Esophagus muscularis mucosa (tissue), 4 donors: ENCODE measurements around the gene TCTN1. TPM values are rescaled to one million over a fixed set of nuclear protein-coding genes. Genes with fewer than 3 reads are reported as not detected.

Source experiments
- DNase-seq: peaks from one replicate; pipeline ENCODE4 v3.0.0-alpha.2; 2017; ENCODE audit errors: extremely low spot score
- H3K27ac ChIP-seq, 4 donors: fragments of 200-600 bp; sonication (generic); replicated peaks in 1 of 4; 1 replicate in 3 of 4; 2 replicates in 1 of 4; pipeline ENCODE4 v1.5.1; 2016 to 2019; ENCODE audit warnings: mild to moderate bottlenecking in 1 of 4
- H3K27me3 ChIP-seq, 4 donors: fragments of 200-600 bp; sonication (generic); one replicate each; pipeline versions ENCODE4 v1.5.1 to v1.6.0; 2016 to 2019
- H3K36me3 ChIP-seq, 4 donors: fragments of 200-600 bp; sonication (generic); one replicate each; pipeline ENCODE4 v1.5.1; 2016 to 2019
- H3K4me1 ChIP-seq, 4 donors: fragments of 200-600 bp; sonication (generic); one replicate each; pipeline ENCODE4 v1.5.1; 2016 to 2019
- H3K4me3 ChIP-seq, 4 donors: fragments of 200-600 bp; sonication (generic); 1 replicate in 2 of 4; 2 replicates in 2 of 4; pipeline ENCODE4 v1.5.1; 2016 to 2019; ENCODE audit warnings: mild to moderate bottlenecking in 4 of 4, moderate library complexity in 1 of 4
- H3K9me3 ChIP-seq, 4 donors: fragments of 200-600 bp; sonication (generic); 1 replicate in 3 of 4; 2 replicates in 1 of 4; pipeline ENCODE4 v1.5.1; 2016 to 2019
- CTCF ChIP-seq, 3 experiments: fragments of 200-600 bp in 2 of 3; fragments of 450-650 bp in 1 of 3; sonication (generic) in 2 of 3; IDR thresholded peaks; one replicate each; pipeline ENCODE4 v1.5.1; 2017 to 2019; ENCODE audit warnings: antibody characterized with exemption in 3 of 3, mild to moderate bottlenecking in 2 of 3, moderate library complexity in 1 of 3
- EP300 ChIP-seq: sonication (generic); formaldehyde crosslinking; IDR thresholded peaks from one replicate; pipeline ENCODE4 v1.6.1; 2017; ENCODE audit warnings: antibody characterized with exemption
- POLR2A ChIP-seq: fragments of 450-650 bp; IDR thresholded peaks from one replicate; pipeline ENCODE4 v1.6.1; 2017; ENCODE audit warnings: antibody characterized with exemption, moderate library complexity, mild to moderate bottlenecking, low read depth
- POLR2AphosphoS5 ChIP-seq, 2 donors: sonication (generic); formaldehyde crosslinking; IDR thresholded peaks; one replicate each; pipeline ENCODE4 v1.6.1; 2017; ENCODE audit warnings: antibody characterized with exemption in 2 of 2
- WGBS: methylation state at CpG from one replicate; pipeline ENCODE4 v1.1.5; 2018; 5-methylcytosine and 5-hydroxymethylcytosine counted together
- intact Hi-C: fragments of 100-400 bp; cut with DNase I; formaldehyde crosslinking; loops from one replicate; pipeline ENCODE4 v1.15.1; 2023
- total RNA-seq, 4 donors: library from RNA; depleted of rRNA; stranded (reverse); fragments of >200 nt; gene quantifications; one replicate each; pipeline versions ENCODE4 v1.1.0 to v1.2.1, GENCODE V29; 2016

TCTN1 gene
- total RNA-seq, 4 donors from 2014 or later: 17.4 to 26.2 (median 21.4) TPM

- Histone ChIP-seq H3K4me1 (no peaks in the 10 kb centered on the region), H3K9me3 (no peaks in the 10 kb centered on the region), H3K27me3 (no peaks in the 10 kb centered on the region), H3K36me3 (peaks cover 14 to 74% (median 38%) of the 10 kb centered on the region in 4 donors), H3K4me3 (no peak overlapping the region), H3K27ac (no peak overlapping the region)
- no peak for TF ChIP-seq POLR2A
- TF ChIP-seq CTCF (IDR thresholded peaks at IDR 0.05): no peak
- no peak for TF ChIP-seq EP300
- no peak for TF ChIP-seq POLR2AphosphoS5 (IDR thresholded peaks at IDR 0.05)
- 83% methylated on average over 8 of the region's 8 CpGs for WGBS
- intact Hi-C loops: loop anchor here (10.0 kb wide), 1 partner anchor 217 kb away; the partner anchor contains the start of gene CCDC63
- DNase-seq: no peak
Observed at GRCh38 chr12:110627500-110628195, 13.7 kb downstream of the TCTN1 start.

- peaks cover 9 to 23% (median 17%) of the 10 kb centered on the region in 4 donors for H3K4me1 ChIP-seq
- H3K27me3 ChIP-seq: no peaks in the 10 kb centered on the region
- intact Hi-C loops: no loop called here
- H3K4me3 ChIP-seq: no peak overlapping the region
- no peak overlapping the region for H3K27ac ChIP-seq
- TF ChIP-seq EP300: no peak
- no peak for TF ChIP-seq POLR2A
- TF ChIP-seq CTCF (IDR thresholded peaks at IDR 0.05): no peak
- TF ChIP-seq POLR2AphosphoS5 (IDR thresholded peaks at IDR 0.05): no peak
- peaks cover 10 to 60% (median 21%) of the 10 kb centered on the region in 4 donors for H3K36me3 ChIP-seq
- H3K9me3 ChIP-seq: no peaks in the 10 kb centered on the region
- DNase-seq: no peak
Observed at GRCh38 chr12:110635055-110635454, 21.1 kb downstream of the TCTN1 start.

- no peak for DNase-seq
- Histone ChIP-seq H3K4me1 (peaks cover 9 to 32% (median 32%) of the 10 kb centered on the region in 4 donors), H3K4me3 (no peak overlapping the region), H3K36me3 (peaks cover 10 to 56% (median 21%) of the 10 kb centered on the region in 4 donors), H3K9me3 (no peaks in the 10 kb centered on the region), H3K27ac (no peak overlapping the region), H3K27me3 (no peaks in the 10 kb centered on the region)
- WGBS: 88% methylated on average over 5 of the region's 5 CpGs
- intact Hi-C loops: no loop called here
- TF ChIP-seq CTCF (IDR thresholded peaks at IDR 0.05): no peak
- no peak for TF ChIP-seq EP300
- TF ChIP-seq POLR2A: no peak
Observed at GRCh38 chr12:110636516-110636915, 22.6 kb downstream of the TCTN1 start.

- intact Hi-C loops: no loop called here
- 69% methylated on average over 3 of the region's 3 CpGs for WGBS
Observed at GRCh38 chr12:110637869-110638441, 24.0 kb downstream of the TCTN1 start.

More at GRCh38 chr12:110637869-110638441, 24.0 kb downstream of the TCTN1 start:
- TF ChIP-seq CTCF (IDR thresholded peaks at IDR 0.05) (no peak), POLR2A (no peak), EP300 (no peak), POLR2AphosphoS5 (IDR thresholded peaks at IDR 0.05) (no peak)
- Histone ChIP-seq H3K9me3 (no peaks in the 10 kb centered on the region), H3K27ac (no peak overlapping the region), H3K4me1 (peaks cover 9 to 35% (median 34%) of the 10 kb centered on the region in 4 donors), H3K36me3 (peaks cover 0 to 47% (median 12%) of the 10 kb centered on the region in 4 donors), H3K27me3 (no peaks in the 10 kb centered on the region), H3K4me3 (no peak overlapping the region)
- no peak for DNase-seq
